Lung (tissue), 12 donors: Measurements from ENCODE around the gene HSF5. TPM values are rescaled to one million over a fixed set of nuclear protein-coding genes. Genes with fewer than 3 reads are reported as not detected.
A peak's percentile ranks its signal among the peaks of the same experiment; 100 is the strongest.

Experiments
- ATAC-seq: fragments of 200-7000 bp; cut with Tn5 transposase; one replicate; pipeline ENCODE4 v1.9.1; 2020; ENCODE audit warnings: moderate number of reproducible peaks; ENCODE audit not compliant: insufficient read depth, low FRiP score
- DNase-seq, 3 donors: peaks; one replicate each; pipeline ENCODE4 v3.0.0-alpha.2; 2013 to 2017
- H3K27ac ChIP-seq, 2 donors: one replicate each; pipeline ENCODE4 v1.5.1; 2013; ENCODE audit warnings: mild to moderate bottlenecking in 2 of 2, moderate library complexity in 2 of 2, control low read depth in 1 of 2, inconsistent platforms in 1 of 2, low read depth in 1 of 2, low read length in 1 of 2
- H3K27me3 ChIP-seq, 3 donors: one replicate each; pipeline ENCODE4 v1.5.1; 2013; ENCODE audit warnings: low read length in 2 of 3; ENCODE audit not compliant: control insufficient read depth in 3 of 3, insufficient read depth in 3 of 3
- H3K36me3 ChIP-seq, 4 donors: one replicate each; pipeline ENCODE4 v1.5.1; 2013; ENCODE audit warnings: low read length in 4 of 4, mild to moderate bottlenecking in 1 of 4, moderate library complexity in 1 of 4; ENCODE audit not compliant: control insufficient read depth in 4 of 4, insufficient read depth in 4 of 4
- H3K4me1 ChIP-seq, 5 donors: one replicate each; pipeline ENCODE4 v1.5.1; 2013; ENCODE audit warnings: low read length in 5 of 5, mild to moderate bottlenecking in 2 of 5, moderate library complexity in 1 of 5; ENCODE audit not compliant: control insufficient read depth in 5 of 5, insufficient read depth in 5 of 5
- H3K4me3 ChIP-seq: one replicate; pipeline ENCODE4 v1.5.1; 2013; ENCODE audit warnings: mild to moderate bottlenecking, control low read depth, moderate library complexity
- H3K9ac ChIP-seq, 2 donors: one replicate each; pipeline ENCODE4 v1.5.1; 2013; ENCODE audit warnings: low read length in 2 of 2, control low read depth in 1 of 2; ENCODE audit not compliant: insufficient read depth in 1 of 2
- H3K9me3 ChIP-seq, 4 donors: one replicate each; pipeline ENCODE4 v1.5.1; 2013; ENCODE audit warnings: low read length in 3 of 4, mild to moderate bottlenecking in 1 of 4, moderate library complexity in 1 of 4; ENCODE audit not compliant: control insufficient read depth in 4 of 4, insufficient read depth in 3 of 4
- WGBS, 2 donors: extraction: QIAGEN DNeasy Blood & Tissue Kit; methylation state at CpG; one replicate each; pipeline ENCODE4 v1.1.7; 2013; 5-methylcytosine and 5-hydroxymethylcytosine counted together
- polyA plus RNA-seq, 2 donors: library from polyadenylated mRNA; stranded (reverse); fragments of 200-250 nt; gene quantifications; one replicate each; pipeline ENCODE4 v1.2.1, GENCODE V29; 2013
- total RNA-seq, 2 donors: library from RNA; depleted of rRNA in 1 of 2; stranded (reverse); fragments of >200 nt in 1 of 2; gene quantifications; one replicate each; pipeline ENCODE4 v1.2.1, GENCODE V29; 2014 to 2021
- TF ChIP-seq, protein P1 (sequence below): IDR thresholded peaks from 2 replicates; pipeline ENCODE4 v1.5.1; 2012; ENCODE audit warnings: mild to moderate bottlenecking; ENCODE audit errors: control extremely low read depth, extremely low read depth
- donor health status: control.
- donor health status: control.
- donor health status: Bipolar disorder and iron deficiency.
- donor health status: healthy.
- donor health status: DM: yes; HTN: yes; CAD: no.

HSF5 gene
- total and polyA plus RNA-seq, 4 donors: 0.02 to 0.17 (median 0.08) TPM

DNA sequence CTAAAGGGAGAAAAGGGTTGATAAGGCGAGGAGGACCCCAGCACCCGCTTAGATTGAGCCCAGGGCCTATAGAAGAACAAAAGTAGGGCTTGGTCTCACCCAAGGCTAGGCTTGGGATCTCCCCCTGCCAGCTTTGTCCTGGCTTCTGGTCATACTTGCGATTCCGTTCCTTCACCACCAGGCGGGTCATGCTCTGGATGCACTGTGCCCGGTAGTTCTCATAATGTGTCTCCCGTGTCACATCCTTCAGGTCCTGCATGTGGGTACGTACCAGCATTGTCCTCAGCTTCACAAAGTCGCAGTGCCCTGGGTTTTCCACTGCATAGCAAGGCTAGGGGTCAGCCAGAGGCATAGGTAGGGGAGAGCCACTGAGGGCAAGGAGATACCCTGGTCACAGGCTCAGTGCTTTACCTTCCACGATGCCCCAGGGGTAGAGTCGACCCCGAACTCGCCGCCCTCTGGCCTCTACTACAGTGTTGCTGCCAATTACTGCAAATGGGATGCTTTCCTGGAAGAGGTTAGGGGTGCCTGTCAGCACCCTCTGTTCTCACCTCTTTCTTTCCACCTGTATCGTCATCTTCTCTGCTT lies 32.7 kb upstream of the HSF5 start:
- Histone ChIP-seq H3K4me1 (peaks cover 0 to 29% (median 13%) of the 10 kb centered on the region in 5 donors), H3K36me3 (peaks cover 0 to 4% (median 2%) of the 10 kb centered on the region in 4 donors), H3K27ac (no peak overlapping the region), H3K9me3 (no peaks in the 10 kb centered on the region), H3K9ac (no peak overlapping the region), H3K27me3 (no peaks in the 10 kb centered on the region), H3K4me3 (no peak overlapping the region)
- 76 to 77% methylated on average over 15 of the region's 15 CpGs for WGBS, 2 donors
- ATAC-seq (no peak), DNase-seq (no peak)
- TF ChIP-seq, protein P1, sequence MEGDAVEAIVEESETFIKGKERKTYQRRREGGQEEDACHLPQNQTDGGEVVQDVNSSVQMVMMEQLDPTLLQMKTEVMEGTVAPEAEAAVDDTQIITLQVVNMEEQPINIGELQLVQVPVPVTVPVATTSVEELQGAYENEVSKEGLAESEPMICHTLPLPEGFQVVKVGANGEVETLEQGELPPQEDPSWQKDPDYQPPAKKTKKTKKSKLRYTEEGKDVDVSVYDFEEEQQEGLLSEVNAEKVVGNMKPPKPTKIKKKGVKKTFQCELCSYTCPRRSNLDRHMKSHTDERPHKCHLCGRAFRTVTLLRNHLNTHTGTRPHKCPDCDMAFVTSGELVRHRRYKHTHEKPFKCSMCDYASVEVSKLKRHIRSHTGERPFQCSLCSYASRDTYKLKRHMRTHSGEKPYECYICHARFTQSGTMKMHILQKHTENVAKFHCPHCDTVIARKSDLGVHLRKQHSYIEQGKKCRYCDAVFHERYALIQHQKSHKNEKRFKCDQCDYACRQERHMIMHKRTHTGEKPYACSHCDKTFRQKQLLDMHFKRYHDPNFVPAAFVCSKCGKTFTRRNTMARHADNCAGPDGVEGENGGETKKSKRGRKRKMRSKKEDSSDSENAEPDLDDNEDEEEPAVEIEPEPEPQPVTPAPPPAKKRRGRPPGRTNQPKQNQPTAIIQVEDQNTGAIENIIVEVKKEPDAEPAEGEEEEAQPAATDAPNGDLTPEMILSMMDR: no peak

DNA sequence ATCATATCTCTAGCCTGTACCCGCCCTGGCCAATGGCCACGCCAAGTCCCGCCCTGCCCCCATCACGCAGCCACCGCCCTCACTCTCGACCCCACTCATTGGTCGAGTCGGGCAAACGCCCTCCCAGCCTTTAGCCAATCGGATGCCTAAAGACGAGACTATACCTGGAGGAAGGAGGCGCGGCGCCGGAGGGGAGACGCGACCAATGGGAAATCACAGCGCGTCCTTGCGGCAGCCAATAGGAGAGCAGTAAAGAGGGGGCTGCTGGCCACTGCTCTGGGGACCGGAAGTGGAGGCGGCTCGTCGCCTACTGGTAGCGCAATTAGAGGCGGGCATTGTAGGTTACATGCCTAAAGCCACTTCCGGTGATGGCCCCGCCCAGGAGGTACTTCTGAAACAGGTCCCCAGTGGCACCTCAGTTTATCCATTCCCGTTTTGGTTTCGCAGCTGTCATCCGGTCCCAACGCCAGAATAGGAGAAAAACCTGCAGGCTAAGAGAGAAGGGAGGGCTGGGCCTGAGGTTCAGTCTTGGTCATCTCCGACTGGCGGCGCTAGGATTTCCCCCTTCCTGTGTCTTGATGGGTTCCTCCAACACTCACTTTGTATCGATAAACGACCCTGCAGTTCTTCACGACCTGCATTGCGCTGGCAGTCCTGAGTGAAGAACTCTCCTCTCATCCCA lies 29.9 kb upstream of the HSF5 start:
- WGBS, 2 donors: 0% methylated on average over 38 to 39 of the region's 39 CpGs

DNA sequence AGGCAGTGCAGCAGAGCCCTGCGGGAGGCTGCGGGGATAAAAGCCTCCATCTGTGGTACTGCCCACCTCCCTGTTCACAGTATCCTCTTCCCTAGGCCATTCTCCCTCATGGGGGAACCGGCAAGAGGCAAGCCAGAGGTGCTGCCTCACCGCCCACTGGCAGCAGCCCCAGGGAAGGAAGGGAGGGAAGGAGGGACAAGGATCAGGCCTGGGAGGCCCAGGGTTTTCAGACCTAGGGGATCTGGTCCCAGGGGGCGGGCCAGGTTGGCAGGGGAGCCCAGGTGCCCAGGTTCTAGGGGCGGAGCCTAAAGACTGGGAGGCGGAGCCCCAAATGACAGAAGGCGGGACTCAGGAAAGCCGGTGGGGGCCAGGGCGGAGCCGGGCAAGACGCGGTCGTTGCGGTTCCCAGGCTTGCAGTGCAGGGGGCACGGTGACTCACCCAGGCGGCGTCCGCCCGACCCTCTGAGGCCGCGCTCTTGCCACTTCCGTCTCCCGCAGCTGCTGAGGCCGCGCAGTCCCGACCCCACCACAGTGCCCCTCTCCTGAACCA lies 29.2 kb upstream of the HSF5 start:
- no peaks in the 10 kb centered on the region for H3K27me3 ChIP-seq
- H3K9ac ChIP-seq: peak overlapping the region; percentile 59 to 85
- peaks cover 0 to 7% (median 6%) of the 10 kb centered on the region in 4 donors for H3K36me3 ChIP-seq
- H3K4me3 ChIP-seq: peak overlapping the region; percentile 63
- WGBS, 2 donors: 1 to 2% methylated on average over 19 to 27 of the region's 27 CpGs
- no peak for ATAC-seq
- H3K27ac ChIP-seq: peak overlapping the region; percentile 91 to 92
- H3K4me1 ChIP-seq: peaks cover 0 to 41% (median 13%) of the 10 kb centered on the region in 5 donors
- DNase-seq: no peak
- no peaks in the 10 kb centered on the region for H3K9me3 ChIP-seq
- TF ChIP-seq, protein P1: no peak

More for the DNA sequence above, 29.9 kb upstream of the HSF5 start:
- peak; percentile 100 for DNase-seq
- Histone ChIP-seq H3K27me3 (no peaks in the 10 kb centered on the region), H3K9ac (peak overlapping the region in 1 of 2 donors; percentile 85), H3K9me3 (no peaks in the 10 kb centered on the region), H3K4me1 (peaks cover 0 to 37% (median 13%) of the 10 kb centered on the region in 5 donors), H3K4me3 (peak overlapping the region; percentile 53), H3K27ac (peak overlapping the region; percentile 91 to 95), H3K36me3 (peaks cover 0 to 4% (median 3%) of the 10 kb centered on the region in 4 donors)
- TF ChIP-seq, protein P1: no peak
- peak; percentile 88 for ATAC-seq
